ENCODE data around the gene SYNGAP1.
"Not testable (repeated sequence)": the region's sequence is repeated elsewhere in the genome, so short reads cannot be mapped to it uniquely, and the experiment has no call there.

The SYNGAP1 gene

DNA sequence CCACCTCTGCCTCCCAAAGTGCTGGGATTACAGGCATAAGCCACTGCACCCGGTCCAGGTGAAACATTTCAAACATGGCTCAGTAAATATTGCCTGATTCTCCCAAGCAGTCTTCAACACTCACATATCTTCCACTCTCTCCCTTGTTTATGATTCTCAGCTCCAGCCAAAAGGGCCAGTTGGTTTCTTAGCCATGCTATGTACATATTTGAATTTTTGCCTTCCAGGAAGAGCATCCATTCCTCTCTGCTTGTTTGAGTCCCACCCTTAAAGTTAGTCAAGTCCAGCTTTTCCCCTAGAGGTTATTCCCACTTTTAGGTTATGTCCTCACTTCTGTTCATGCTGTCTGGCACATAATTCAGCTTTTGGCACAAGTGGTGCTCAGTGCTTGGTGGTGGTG is 22.3 kb upstream of the SYNGAP1 start:
- in situ Hi-C loops (cut with HindIII; ENCODE audit: low pct_ligation_motif_present, low pct_unique_long_range_greater_than_20kb, low sequenced_read_pairs) = no loop called here
- no peak for DNase-seq

- in situ Hi-C loops (cut with HindIII; ENCODE audit: low pct_ligation_motif_present, low pct_unique_long_range_greater_than_20kb, low sequenced_read_pairs); DNase-seq: not testable (repeated sequence)
These were observed 21.3 kb upstream of the SYNGAP1 start for GRCh38 chr6:33398601-33399000.

GRCh38 chr6:33399881-33400280 is 20.0 kb upstream of the SYNGAP1 start:
- in situ Hi-C loops (cut with HindIII; ENCODE audit: low pct_ligation_motif_present, low pct_unique_long_range_greater_than_20kb, low sequenced_read_pairs); DNase-seq: not testable (repeated sequence)

- in situ Hi-C loops (cut with HindIII; ENCODE audit: low pct_ligation_motif_present, low pct_unique_long_range_greater_than_20kb, low sequenced_read_pairs) = no loop called here
- DNase-seq = no peak
These were observed 15.0 kb upstream of the SYNGAP1 start for GRCh38 chr6:33404884-33405283.

DNA sequence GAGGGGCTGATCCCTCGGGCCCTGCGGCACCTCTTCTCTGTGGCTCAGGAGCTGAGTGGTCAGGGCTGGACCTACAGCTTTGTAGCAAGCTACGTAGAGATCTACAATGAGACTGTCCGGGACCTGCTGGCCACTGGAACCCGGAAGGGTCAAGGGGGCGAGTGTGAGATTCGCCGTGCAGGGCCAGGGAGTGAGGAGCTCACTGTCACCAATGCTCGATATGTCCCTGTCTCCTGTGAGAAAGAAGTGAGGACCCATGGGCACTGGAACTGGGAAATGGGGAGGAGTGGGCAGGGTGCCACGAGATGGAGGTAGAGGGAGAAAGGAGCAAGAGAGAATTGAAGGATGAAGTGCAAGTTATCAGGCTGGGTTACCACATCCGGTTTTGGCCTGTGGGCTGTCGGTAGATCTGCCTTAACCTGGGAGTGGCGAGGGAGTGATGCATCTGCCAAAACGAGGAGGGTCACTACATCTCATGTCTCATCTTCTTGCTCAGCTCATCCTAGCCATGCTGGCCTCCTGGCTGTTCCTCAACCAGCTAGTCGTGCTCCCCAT is 14.4 kb upstream of the SYNGAP1 start:
- in situ Hi-C loops (cut with HindIII; ENCODE audit: low pct_ligation_motif_present, low pct_unique_long_range_greater_than_20kb, low sequenced_read_pairs) = no loop called here
- no peak for DNase-seq

- no peak for DNase-seq
- in situ Hi-C loops (cut with HindIII; ENCODE audit: low pct_ligation_motif_present, low pct_unique_long_range_greater_than_20kb, low sequenced_read_pairs) = no loop called here
These were observed 13.7 kb upstream of the SYNGAP1 start for GRCh38 chr6:33406126-33406525.

DNA sequence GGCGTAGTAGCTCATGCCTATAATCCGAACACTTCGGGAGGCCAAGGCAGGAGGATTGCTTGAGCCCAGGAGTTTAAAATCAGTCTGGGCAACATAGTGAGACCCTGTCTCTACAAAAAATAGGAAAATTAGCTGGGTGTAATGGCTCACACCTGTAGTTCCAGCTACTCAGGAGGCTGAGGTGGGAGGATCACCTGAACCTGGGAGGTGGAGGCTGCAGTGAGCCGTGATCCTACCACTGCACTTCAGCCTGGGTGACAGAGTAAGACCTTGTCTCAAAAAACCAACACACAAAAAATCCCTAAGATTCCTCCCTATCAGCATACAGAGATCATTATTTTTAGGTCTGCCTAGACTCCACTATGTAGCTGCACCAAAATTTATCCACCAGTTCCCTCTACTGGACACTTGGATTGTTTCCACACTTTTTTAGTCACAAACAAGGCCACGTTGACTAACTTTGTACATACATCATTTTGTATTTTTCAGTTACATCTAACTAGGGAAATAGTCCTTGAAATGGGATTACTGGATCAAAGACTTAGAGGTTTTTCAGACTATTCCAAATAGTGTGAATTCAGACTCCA is 12.6 kb upstream of the SYNGAP1 start:
- DNase-seq = peak; percentile 55
- in situ Hi-C loops (cut with HindIII; ENCODE audit: low pct_ligation_motif_present, low pct_unique_long_range_greater_than_20kb, low sequenced_read_pairs) = no loop called here

DNA sequence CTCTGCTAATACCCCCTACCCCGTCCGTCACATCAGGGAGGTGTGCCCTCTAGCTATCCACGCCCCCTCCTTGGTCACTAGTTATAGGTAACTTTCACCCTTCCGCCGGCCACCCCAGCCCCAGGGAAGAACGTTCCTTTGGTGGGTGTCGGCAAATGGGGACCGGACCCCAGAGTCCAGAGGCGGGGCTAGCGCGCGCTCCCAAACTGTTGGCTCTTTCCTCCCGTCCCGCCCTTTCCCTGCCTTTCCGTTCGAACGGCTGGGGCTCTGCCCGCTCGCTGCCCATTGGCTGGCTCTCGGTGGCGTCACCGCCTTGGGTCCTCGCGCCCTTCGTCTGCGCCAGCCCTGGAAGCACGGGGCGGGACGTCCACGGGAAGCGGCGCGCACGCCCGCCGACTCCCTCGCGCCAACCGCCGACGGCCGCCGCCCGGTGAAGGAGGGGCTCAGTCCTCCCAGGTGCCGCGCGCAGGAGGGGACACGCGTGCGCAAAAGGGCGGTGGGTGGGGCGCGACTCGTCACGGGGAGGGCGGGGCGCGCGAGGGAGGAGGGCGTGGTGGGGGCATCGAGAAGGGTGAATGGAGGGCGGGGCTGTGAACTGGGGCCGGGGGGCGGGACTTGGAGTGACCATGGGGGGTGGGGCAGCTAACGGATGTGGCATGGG is 9.7 kb upstream of the SYNGAP1 start:
- DNase-seq = peak; percentile 95
- in situ Hi-C loops (cut with HindIII; ENCODE audit: low pct_ligation_motif_present, low pct_unique_long_range_greater_than_20kb, low sequenced_read_pairs) = no loop called here

DNA sequence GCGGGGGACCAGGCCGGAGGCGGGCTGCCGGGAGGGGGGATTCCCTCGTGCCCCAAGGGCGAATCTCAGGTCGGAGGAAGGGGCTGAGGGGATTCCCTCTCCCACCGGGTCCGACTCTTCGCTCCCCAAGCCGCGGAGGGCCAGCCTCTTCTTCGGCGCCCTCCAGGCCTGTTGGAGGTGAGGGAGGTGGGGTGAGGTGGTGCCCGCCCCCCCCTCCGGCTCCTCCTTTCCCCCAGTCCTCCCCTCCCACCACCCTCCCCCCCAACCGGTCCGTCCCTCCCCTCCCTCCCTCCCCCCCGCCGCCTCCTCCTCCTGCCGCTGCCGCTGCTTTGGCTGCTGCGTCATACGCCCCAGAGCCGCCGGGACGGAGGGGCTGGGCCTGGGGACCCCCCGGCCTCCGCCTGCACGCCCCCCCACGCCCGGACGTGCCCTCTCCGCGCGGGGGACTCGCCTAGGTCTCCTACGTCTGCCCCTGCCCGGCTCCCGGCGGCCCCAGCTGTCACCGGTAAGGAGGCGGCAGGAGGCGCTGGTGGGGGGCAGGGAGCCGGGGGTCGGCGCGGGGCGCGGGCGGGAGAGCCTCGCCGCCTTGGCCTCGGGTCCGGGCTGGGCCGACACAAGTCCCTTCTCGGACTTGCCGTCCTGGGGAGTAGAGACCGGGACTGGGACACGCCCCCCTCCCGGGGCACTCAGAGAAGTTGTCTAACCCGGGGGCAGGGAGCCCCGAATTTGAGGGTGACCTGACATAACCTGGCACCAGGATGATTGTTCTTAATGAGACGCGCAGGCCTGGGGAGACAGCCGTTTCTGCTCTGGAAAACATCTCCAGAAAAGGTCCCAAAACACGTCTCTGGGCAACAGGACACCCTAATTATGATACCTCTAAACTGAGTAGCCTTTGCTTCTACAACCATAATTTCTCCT is 8.9 kb upstream of the SYNGAP1 start, which contains the start of gene PHF1:
PHF1 (plus strand) TSS at position 304 of the 921 bp plus-strand sequence. CDS start 1,250 bp downstream, outside the sequence.
- in situ Hi-C loops (cut with HindIII; ENCODE audit: low pct_ligation_motif_present, low pct_unique_long_range_greater_than_20kb, low sequenced_read_pairs) = no loop called here
- DNase-seq = peak; percentile 59

DNA sequence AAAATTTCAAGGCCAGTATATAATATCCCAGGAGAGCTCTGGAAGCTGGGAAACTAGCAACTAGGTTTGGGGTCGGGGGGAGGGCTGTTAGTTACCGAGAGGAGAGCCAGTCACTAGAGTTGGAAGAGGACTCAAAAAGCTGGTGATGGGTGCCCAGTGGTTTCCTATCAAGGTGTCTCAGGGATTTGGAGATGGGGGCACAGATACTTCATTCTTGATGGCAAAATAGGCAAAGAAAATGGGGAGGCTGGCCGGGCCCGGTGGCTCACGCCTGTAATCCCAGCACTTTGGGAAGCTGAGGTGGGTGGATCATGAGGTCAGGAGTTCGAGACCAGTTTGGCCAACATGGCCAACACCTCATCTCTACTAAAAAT is 8.2 kb upstream of the SYNGAP1 start:
- in situ Hi-C loops (cut with HindIII; ENCODE audit: low pct_ligation_motif_present, low pct_unique_long_range_greater_than_20kb, low sequenced_read_pairs) = no loop called here
- DNase-seq = no peak

DNA sequence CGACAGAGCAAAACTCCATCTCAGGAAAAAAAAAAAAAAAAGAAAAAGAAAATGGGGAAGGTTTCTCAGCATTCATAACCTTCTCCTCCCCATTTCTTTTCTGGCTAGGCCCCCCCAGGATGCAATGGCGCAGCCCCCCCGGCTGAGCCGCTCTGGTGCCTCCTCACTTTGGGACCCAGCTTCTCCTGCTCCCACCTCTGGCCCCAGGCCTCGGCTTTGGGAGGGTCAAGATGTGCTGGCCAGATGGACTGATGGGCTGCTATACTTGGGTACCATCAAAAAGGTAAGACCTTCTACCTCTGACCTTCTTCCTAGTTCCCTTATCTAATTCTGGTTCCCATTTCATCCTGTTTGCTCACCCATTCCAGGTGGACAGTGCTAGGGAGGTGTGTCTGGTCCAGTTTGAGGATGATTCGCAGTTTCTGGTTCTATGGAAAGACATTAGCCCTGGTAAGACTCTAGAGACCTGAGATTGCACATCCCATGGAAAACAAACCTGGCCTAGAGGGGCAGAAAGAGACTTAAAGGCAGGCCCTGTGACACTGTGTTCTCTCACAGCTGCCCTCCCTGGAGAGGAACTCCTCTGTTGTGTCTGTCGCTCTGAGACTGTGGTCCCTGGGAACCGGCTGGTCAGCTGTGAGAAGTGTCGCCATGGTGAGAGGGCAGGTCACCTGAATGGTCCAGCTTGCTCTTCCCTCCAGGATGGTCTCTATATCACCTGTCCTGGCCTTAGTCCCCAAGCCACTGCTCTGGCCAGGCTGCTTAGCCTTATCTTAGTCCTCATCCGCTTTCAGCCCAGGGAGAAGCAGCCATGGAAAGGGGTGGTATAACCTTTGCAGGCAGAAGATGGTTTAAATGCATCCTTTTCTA is 7.5 kb upstream of the SYNGAP1 start:
- in situ Hi-C loops (cut with HindIII; ENCODE audit: low pct_ligation_motif_present, low pct_unique_long_range_greater_than_20kb, low sequenced_read_pairs) = no loop called here
- no peak for DNase-seq

- DNase-seq = no peak
These were observed 6.4 kb upstream of the SYNGAP1 start for GRCh38 chr6:33413241-33414120.

GRCh38 chr6:33414592-33415271 is 5.1 kb upstream of the SYNGAP1 start:
- in situ Hi-C loops (cut with HindIII; ENCODE audit: low pct_ligation_motif_present, low pct_unique_long_range_greater_than_20kb, low sequenced_read_pairs) = no loop called here
- DNase-seq = peak; percentile 46

More at GRCh38 chr6:33413241-33414120, 6.4 kb upstream of the SYNGAP1 start:
- in situ Hi-C loops (cut with HindIII; ENCODE audit: low pct_ligation_motif_present, low pct_unique_long_range_greater_than_20kb, low sequenced_read_pairs) = no loop called here

DNA sequence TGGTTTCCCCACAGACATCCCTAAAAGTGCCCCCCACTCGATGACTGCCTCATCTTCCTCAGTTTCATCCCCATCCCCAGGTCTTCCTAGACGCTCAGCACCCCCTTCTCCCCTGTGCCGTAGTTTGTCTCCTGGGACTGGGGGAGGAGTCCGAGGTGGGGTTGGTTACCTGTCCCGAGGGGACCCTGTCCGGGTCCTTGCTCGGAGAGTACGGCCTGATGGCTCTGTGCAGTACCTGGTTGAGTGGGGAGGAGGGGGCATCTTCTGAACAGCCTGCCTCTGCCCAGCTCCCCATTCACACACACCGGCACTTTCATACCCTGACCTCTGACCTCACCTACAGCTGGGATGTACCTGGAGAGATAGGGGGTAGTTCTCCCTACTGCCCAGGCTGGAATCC is 4.0 kb upstream of the SYNGAP1 start:
- in situ Hi-C loops (cut with HindIII; ENCODE audit: low pct_ligation_motif_present, low pct_unique_long_range_greater_than_20kb, low sequenced_read_pairs) = no loop called here
- no peak for DNase-seq

- in situ Hi-C loops (cut with HindIII; ENCODE audit: low pct_ligation_motif_present, low pct_unique_long_range_greater_than_20kb, low sequenced_read_pairs) = no loop called here
- DNase-seq = no peak
These were observed 3.3 kb upstream of the SYNGAP1 start for GRCh38 chr6:33416386-33417127.
